Measurements from ENCODE around the gene TMEM135.
"Not testable (repeated sequence)": the region's sequence is repeated elsewhere in the genome, so short reads cannot be mapped to it uniquely, and the experiment has no call there.

TMEM135 gene

DNA sequence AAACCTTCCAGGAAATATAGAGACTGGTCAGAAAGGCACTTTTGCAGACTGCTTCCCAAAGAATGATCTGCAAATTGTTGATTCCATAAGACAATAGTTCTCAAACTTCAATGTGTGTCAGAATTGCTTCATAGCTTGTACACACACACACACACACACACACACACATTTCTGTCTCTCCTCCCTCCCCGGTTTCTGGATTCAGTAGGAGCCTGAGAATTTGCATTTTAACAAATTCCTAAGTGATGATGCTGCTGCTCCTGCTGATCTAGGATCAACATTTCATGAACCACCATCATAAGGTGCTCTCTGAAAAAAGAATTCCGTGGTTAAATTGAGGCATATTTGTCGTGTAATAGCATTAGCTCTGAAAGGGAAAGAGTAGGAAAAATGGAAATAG, 47.2 kb upstream of the TMEM135 start:
- no peaks in the 10 kb centered on the region for H3K4me1 ChIP-seq (ENCODE audit: insufficient read depth, low read length, severe bottlenecking)
- no peak overlapping the region for H2AFZ ChIP-seq (ENCODE audit: low read length)
- H3K79me2 ChIP-seq (ENCODE audit: insufficient read depth, low read length), result no peaks in the 10 kb centered on the region
- H3K9me3 ChIP-seq (ENCODE audit: low read length), result no peaks in the 10 kb centered on the region
- H3K36me3 ChIP-seq (ENCODE audit: insufficient read depth, low read length), result no peaks in the 10 kb centered on the region
- no peak overlapping the region for H3K27ac ChIP-seq (ENCODE audit: low read depth, low read length, poor library complexity, severe bottlenecking)
- no peak overlapping the region for H3K4me3 ChIP-seq (ENCODE audit: low read depth, low read length, poor library complexity, severe bottlenecking)
- TF ChIP-seq, protein P1, sequence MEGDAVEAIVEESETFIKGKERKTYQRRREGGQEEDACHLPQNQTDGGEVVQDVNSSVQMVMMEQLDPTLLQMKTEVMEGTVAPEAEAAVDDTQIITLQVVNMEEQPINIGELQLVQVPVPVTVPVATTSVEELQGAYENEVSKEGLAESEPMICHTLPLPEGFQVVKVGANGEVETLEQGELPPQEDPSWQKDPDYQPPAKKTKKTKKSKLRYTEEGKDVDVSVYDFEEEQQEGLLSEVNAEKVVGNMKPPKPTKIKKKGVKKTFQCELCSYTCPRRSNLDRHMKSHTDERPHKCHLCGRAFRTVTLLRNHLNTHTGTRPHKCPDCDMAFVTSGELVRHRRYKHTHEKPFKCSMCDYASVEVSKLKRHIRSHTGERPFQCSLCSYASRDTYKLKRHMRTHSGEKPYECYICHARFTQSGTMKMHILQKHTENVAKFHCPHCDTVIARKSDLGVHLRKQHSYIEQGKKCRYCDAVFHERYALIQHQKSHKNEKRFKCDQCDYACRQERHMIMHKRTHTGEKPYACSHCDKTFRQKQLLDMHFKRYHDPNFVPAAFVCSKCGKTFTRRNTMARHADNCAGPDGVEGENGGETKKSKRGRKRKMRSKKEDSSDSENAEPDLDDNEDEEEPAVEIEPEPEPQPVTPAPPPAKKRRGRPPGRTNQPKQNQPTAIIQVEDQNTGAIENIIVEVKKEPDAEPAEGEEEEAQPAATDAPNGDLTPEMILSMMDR (IDR thresholded peaks at IDR 0.05; ENCODE audit: low read length), result no peak
- TF ChIP-seq EZH2 (IDR thresholded peaks at IDR 0.05; ENCODE audit: borderline replicate concordance, low read length), result no peak
- H3K9ac ChIP-seq (ENCODE audit: low read length), result no peak overlapping the region
- H3K4me2 ChIP-seq (ENCODE audit: low read length), result no peak overlapping the region
- no peaks in the 10 kb centered on the region for H3K27me3 ChIP-seq (ENCODE audit: insufficient read depth, low read length)
- H4K20me1 ChIP-seq (ENCODE audit: insufficient read depth, low read length), result no peaks in the 10 kb centered on the region
- no peaks in the 10 kb centered on the region for H3F3A ChIP-seq (ENCODE audit: insufficient read depth, low read length)
- H3K9me2 ChIP-seq (ENCODE audit: low read depth, low read length), result no peaks in the 10 kb centered on the region

DNA sequence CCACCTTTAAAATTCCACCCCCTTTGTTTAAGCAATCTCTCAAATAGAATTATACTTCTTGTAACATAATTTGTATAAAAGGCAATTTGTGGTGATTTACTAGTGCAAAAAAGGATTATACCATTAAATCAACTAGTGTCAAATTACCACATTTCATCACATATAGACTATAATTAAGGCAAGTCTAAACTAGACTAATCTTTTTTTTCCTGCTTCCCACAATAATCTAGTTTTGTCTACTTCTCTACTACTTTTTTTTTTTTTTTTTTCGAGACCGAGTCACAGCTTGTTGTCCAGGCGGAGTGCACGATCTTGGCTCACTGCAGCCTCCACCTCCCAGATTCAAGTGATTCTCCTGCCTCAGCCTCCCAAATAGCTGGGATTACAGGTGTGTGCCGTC, 46.4 kb upstream of the TMEM135 start:
- Histone ChIP-seq H3K79me2 (ENCODE audit: insufficient read depth, low read length) (no peaks in the 10 kb centered on the region), H3K4me1 (ENCODE audit: insufficient read depth, low read length, severe bottlenecking) (no peaks in the 10 kb centered on the region)
- no peak for TF ChIP-seq EZH2 (IDR thresholded peaks at IDR 0.05; ENCODE audit: borderline replicate concordance, low read length)
- TF ChIP-seq, protein P1 (IDR thresholded peaks at IDR 0.05; ENCODE audit: low read length), result no peak

DNA sequence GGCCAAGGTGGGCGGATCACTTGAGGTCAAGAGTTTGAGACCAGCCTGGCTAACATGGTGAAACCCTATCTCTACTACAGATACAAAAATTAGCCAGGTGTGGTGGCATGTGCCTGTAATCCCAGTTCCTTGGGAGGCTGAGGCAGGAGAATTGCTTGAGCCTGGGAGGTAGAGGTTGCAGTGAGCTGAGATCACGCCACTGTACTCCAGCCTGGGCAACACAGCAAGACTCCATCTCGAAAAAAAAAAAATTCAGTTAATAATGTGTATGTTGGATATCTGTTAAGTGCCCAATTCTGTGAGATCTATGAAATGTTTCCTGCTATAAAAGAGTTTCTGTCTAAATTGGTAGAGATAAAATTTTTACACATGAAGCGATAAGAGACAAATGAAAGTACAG, 45.4 kb upstream of the TMEM135 start:
- H4K20me1 ChIP-seq (ENCODE audit: insufficient read depth, low read length); H2AFZ ChIP-seq (ENCODE audit: low read length); H3K27me3 ChIP-seq (ENCODE audit: insufficient read depth, low read length); H3K9me2 ChIP-seq (ENCODE audit: low read depth, low read length); H3K4me2 ChIP-seq (ENCODE audit: low read length); H3K9me3 ChIP-seq (ENCODE audit: low read length); H3K36me3 ChIP-seq (ENCODE audit: insufficient read depth, low read length); H3K79me2 ChIP-seq (ENCODE audit: insufficient read depth, low read length); H3K9ac ChIP-seq (ENCODE audit: low read length); H3F3A ChIP-seq (ENCODE audit: insufficient read depth, low read length); H3K4me3 ChIP-seq (ENCODE audit: low read depth, low read length, poor library complexity, severe bottlenecking); H3K4me1 ChIP-seq (ENCODE audit: insufficient read depth, low read length, severe bottlenecking); H3K27ac ChIP-seq (ENCODE audit: low read depth, low read length, poor library complexity, severe bottlenecking): not testable (repeated sequence)

More for the DNA sequence above, 46.4 kb upstream of the TMEM135 start:
- Histone ChIP-seq H3K27ac (ENCODE audit: low read depth, low read length, poor library complexity, severe bottlenecking) (no peak overlapping the region), H3K9ac (ENCODE audit: low read length) (no peak overlapping the region), H3K27me3 (ENCODE audit: insufficient read depth, low read length) (no peaks in the 10 kb centered on the region), H3K4me2 (ENCODE audit: low read length) (no peak overlapping the region), H3F3A (ENCODE audit: insufficient read depth, low read length) (no peaks in the 10 kb centered on the region), H4K20me1 (ENCODE audit: insufficient read depth, low read length) (no peaks in the 10 kb centered on the region), H3K4me3 (ENCODE audit: low read depth, low read length, poor library complexity, severe bottlenecking) (no peak overlapping the region), H3K36me3 (ENCODE audit: insufficient read depth, low read length) (no peaks in the 10 kb centered on the region), H3K9me2 (ENCODE audit: low read depth, low read length) (no peaks in the 10 kb centered on the region), H3K9me3 (ENCODE audit: low read length) (no peaks in the 10 kb centered on the region), H2AFZ (ENCODE audit: low read length) (no peak overlapping the region)

DNA sequence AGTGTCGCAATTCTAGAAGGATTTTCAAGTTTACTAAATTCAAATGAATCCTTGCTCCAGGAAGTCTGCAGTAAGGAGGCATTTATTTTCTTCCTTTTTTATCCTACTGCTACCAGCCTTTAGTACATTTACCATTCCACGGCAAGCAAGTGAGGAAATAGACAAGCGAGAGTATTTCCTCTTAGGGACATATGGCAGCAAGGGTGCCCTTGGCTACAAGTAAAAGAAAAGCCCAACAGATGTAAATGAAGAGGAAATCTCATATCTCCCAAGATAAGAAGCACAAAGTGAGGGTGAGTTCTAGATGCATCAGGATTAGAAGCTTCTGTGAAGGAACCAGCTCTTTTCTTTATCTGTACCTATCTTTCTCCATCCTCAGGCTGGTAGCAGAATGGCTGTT, 44.7 kb upstream of the TMEM135 start:
- H3K4me3 ChIP-seq (ENCODE audit: low read depth, low read length, poor library complexity, severe bottlenecking), result no peak overlapping the region

More for the DNA sequence above, 44.7 kb upstream of the TMEM135 start:
- no peaks in the 10 kb centered on the region for H3K27me3 ChIP-seq (ENCODE audit: insufficient read depth, low read length)
- no peak overlapping the region for H3K4me2 ChIP-seq (ENCODE audit: low read length)
- no peaks in the 10 kb centered on the region for H3K4me1 ChIP-seq (ENCODE audit: insufficient read depth, low read length, severe bottlenecking)
- H3K9ac ChIP-seq (ENCODE audit: low read length), result no peak overlapping the region
- no peaks in the 10 kb centered on the region for H3F3A ChIP-seq (ENCODE audit: insufficient read depth, low read length)
- no peak overlapping the region for H3K27ac ChIP-seq (ENCODE audit: low read depth, low read length, poor library complexity, severe bottlenecking)
- H4K20me1 ChIP-seq (ENCODE audit: insufficient read depth, low read length), result no peaks in the 10 kb centered on the region
- H3K9me3 ChIP-seq (ENCODE audit: low read length), result no peaks in the 10 kb centered on the region
- H3K36me3 ChIP-seq (ENCODE audit: insufficient read depth, low read length), result no peaks in the 10 kb centered on the region
- H3K79me2 ChIP-seq (ENCODE audit: insufficient read depth, low read length), result no peaks in the 10 kb centered on the region
- H2AFZ ChIP-seq (ENCODE audit: low read length), result no peak overlapping the region
- TF ChIP-seq EZH2 (IDR thresholded peaks at IDR 0.05; ENCODE audit: borderline replicate concordance, low read length), result no peak
- TF ChIP-seq, protein P1 (IDR thresholded peaks at IDR 0.05; ENCODE audit: low read length), result no peak
- no peaks in the 10 kb centered on the region for H3K9me2 ChIP-seq (ENCODE audit: low read depth, low read length)
